Activated naive CD4-positive, alpha-beta T cell treated with anti-CD3 and anti-CD28 coated beads for 36 hours (primary cell): Measurements from ENCODE around the gene DENND1A. TPM values are rescaled to one million over a fixed set of nuclear protein-coding genes. Genes with fewer than 3 reads are reported as not detected.
"Not testable (repeated sequence)": the region's sequence is repeated elsewhere in the genome, so short reads cannot be mapped to it uniquely, and the experiment has no call there.

ENCODE experiments used
- CTCF ChIA-PET: fragments of 350-600 bp; sonication (Branson Sonifier 250); formaldehyde crosslinking; loops from one replicate; lab custom pipeline; 2021; ENCODE audit warnings: antibody characterized with exemption; lab: Charles Lee
- DNase-seq: peaks from one replicate; pipeline ENCODE4 v3.0.0-alpha.2; 2020
- H3K27ac Mint-ChIP-seq: one replicate; pipeline ENCODE4 v1.8.0; 2021; ENCODE audit warnings: mild to moderate bottlenecking, mixed read lengths
- H3K27me3 Mint-ChIP-seq: one replicate; pipeline ENCODE4 v1.8.0; 2021; ENCODE audit warnings: low read depth, mixed read lengths
- H3K36me3 Mint-ChIP-seq: one replicate; pipeline ENCODE4 v1.8.0; 2021; ENCODE audit warnings: low read depth, mixed read lengths
- H3K4me1 Mint-ChIP-seq: one replicate; pipeline ENCODE4 v1.8.0; 2021; ENCODE audit warnings: low read depth, mixed read lengths
- H3K4me3 Mint-ChIP-seq: one replicate; pipeline ENCODE4 v1.8.0; 2021; ENCODE audit warnings: mild to moderate bottlenecking, moderate library complexity, mixed read lengths
- H3K9me3 Mint-ChIP-seq: one replicate; pipeline ENCODE4 v1.8.0; 2021; ENCODE audit warnings: mixed read lengths
- intact Hi-C: fragments of 100-400 bp; cut with micrococcal nuclease; formaldehyde crosslinking; loops from one replicate; pipeline ENCODE4 v1.15.1; 2023
- total RNA-seq, 2 experiments: library from RNA; stranded (reverse); gene quantifications; one replicate each; pipeline ENCODE4 v1.2.3, GENCODE V29; 2021

DENND1A gene
- total RNA-seq, 2 experiments from 2014 or later, result 28.4 to 29.6 TPM

- Mint-ChIP-seq H3K4me3 (no peak overlapping the region), H3K27me3 (no peaks in the 10 kb centered on the region), H3K36me3 (peaks cover 1% of the 10 kb centered on the region), H3K9me3 (no peaks in the 10 kb centered on the region), H3K4me1 (peaks cover 5% of the 10 kb centered on the region), H3K27ac (no peak overlapping the region)
- intact Hi-C loops, result no loop called here
- no peak for DNase-seq
- CTCF ChIA-PET, result no interaction called here
Observed at GRCh38 chr9:123741214-123741613, 188.7 kb downstream of the DENND1A start.

- Mint-ChIP-seq H3K36me3 (peaks cover 1% of the 10 kb centered on the region), H3K27me3 (no peaks in the 10 kb centered on the region), H3K27ac (no peak overlapping the region), H3K4me3 (no peak overlapping the region), H3K4me1 (peaks cover 5% of the 10 kb centered on the region), H3K9me3 (no peaks in the 10 kb centered on the region)
- no peak for DNase-seq
- CTCF ChIA-PET, result interaction anchor here (0.7 kb wide), 1 partner anchor 698 kb away, joined by 4 read pairs; no protein-coding TSS in a partner anchor
- intact Hi-C loops, result no loop called here
Observed at GRCh38 chr9:123739902-123740301, 190.0 kb downstream of the DENND1A start.

GRCh38 chr9:123739387-123739786 lies 190.5 kb downstream of the DENND1A start:
- Mint-ChIP-seq H3K4me1 (peaks cover 5% of the 10 kb centered on the region), H3K4me3 (no peak overlapping the region), H3K27ac (no peak overlapping the region), H3K27me3 (no peaks in the 10 kb centered on the region), H3K36me3 (peaks cover 1% of the 10 kb centered on the region), H3K9me3 (no peaks in the 10 kb centered on the region)
- intact Hi-C loops, result no loop called here
- CTCF ChIA-PET, result no interaction called here
- DNase-seq, result no peak

GRCh38 chr9:123738648-123739047 lies 191.3 kb downstream of the DENND1A start:
- Mint-ChIP-seq H3K4me1 (peaks cover 5% of the 10 kb centered on the region), H3K36me3 (peaks cover 1% of the 10 kb centered on the region), H3K9me3 (no peaks in the 10 kb centered on the region), H3K4me3 (no peak overlapping the region), H3K27ac (no peak overlapping the region), H3K27me3 (no peaks in the 10 kb centered on the region)
- DNase-seq, result no peak
- intact Hi-C loops, result no loop called here
- CTCF ChIA-PET, result no interaction called here

GRCh38 chr9:123735376-123735775 lies 194.6 kb downstream of the DENND1A start:
- Mint-ChIP-seq H3K9me3 (no peaks in the 10 kb centered on the region), H3K4me1 (peaks cover 5% of the 10 kb centered on the region), H3K27ac (no peak overlapping the region), H3K36me3 (peaks cover 6% of the 10 kb centered on the region), H3K4me3 (no peak overlapping the region), H3K27me3 (no peaks in the 10 kb centered on the region)
- CTCF ChIA-PET, result no interaction called here
- intact Hi-C loops, result no loop called here
- DNase-seq, result no peak

- H3K4me1 Mint-ChIP-seq, intact Hi-C loops, H3K27me3 Mint-ChIP-seq, H3K9me3 Mint-ChIP-seq, DNase-seq, CTCF ChIA-PET, H3K4me3 Mint-ChIP-seq, H3K27ac Mint-ChIP-seq: not testable (repeated sequence)
- peaks cover 17% of the 10 kb centered on the region for H3K36me3 Mint-ChIP-seq
Observed at GRCh38 chr9:123728571-123728970, 201.4 kb downstream of the DENND1A start.

- CTCF ChIA-PET, result no interaction called here
- no peak overlapping the region for H3K27ac Mint-ChIP-seq
- no peak overlapping the region for H3K4me3 Mint-ChIP-seq
- H3K36me3 Mint-ChIP-seq, result peaks cover 27% of the 10 kb centered on the region
- no peaks in the 10 kb centered on the region for H3K4me1 Mint-ChIP-seq
- no peaks in the 10 kb centered on the region for H3K27me3 Mint-ChIP-seq
- peaks cover 14% of the 10 kb centered on the region for H3K9me3 Mint-ChIP-seq
- intact Hi-C loops, result no loop called here
- DNase-seq, result no peak
Observed at GRCh38 chr9:123727332-123727731, 202.6 kb downstream of the DENND1A start.

GRCh38 chr9:123725389-123725788 lies 204.5 kb downstream of the DENND1A start:
- peaks cover 2% of the 10 kb centered on the region for H3K4me1 Mint-ChIP-seq
- no peak overlapping the region for H3K4me3 Mint-ChIP-seq
- peaks cover 25% of the 10 kb centered on the region for H3K9me3 Mint-ChIP-seq
- H3K27ac Mint-ChIP-seq, result no peak overlapping the region
- H3K27me3 Mint-ChIP-seq, result no peaks in the 10 kb centered on the region
- peaks cover 40% of the 10 kb centered on the region for H3K36me3 Mint-ChIP-seq
- DNase-seq, result no peak
- intact Hi-C loops, result no loop called here
- CTCF ChIA-PET, result interaction anchor here (2.2 kb wide), 1 partner anchor 316 kb away, joined by 6 read pairs; no protein-coding TSS in a partner anchor

- Mint-ChIP-seq H3K4me1 (peaks cover 2% of the 10 kb centered on the region), H3K4me3 (no peak overlapping the region), H3K27ac (no peak overlapping the region), H3K9me3 (peaks cover 33% of the 10 kb centered on the region), H3K27me3 (no peaks in the 10 kb centered on the region), H3K36me3 (peaks cover 46% of the 10 kb centered on the region)
- DNase-seq, result no peak
- CTCF ChIA-PET, result interaction anchor here (0.6 to 2.2 kb wide), 2 partner anchors 267 to 317 kb away, joined by 3 to 6 read pairs; no protein-coding TSS in a partner anchor
- intact Hi-C loops, result no loop called here
Observed at GRCh38 chr9:123724211-123724796, 205.6 kb downstream of the DENND1A start.

GRCh38 chr9:123723135-123723875 lies 206.6 kb downstream of the DENND1A start:
- peaks cover 37% of the 10 kb centered on the region for H3K9me3 Mint-ChIP-seq
- no peak overlapping the region for H3K4me3 Mint-ChIP-seq
- DNase-seq, result no peak
- intact Hi-C loops, result no loop called here
- peaks cover 49% of the 10 kb centered on the region for H3K36me3 Mint-ChIP-seq
- peaks cover 2% of the 10 kb centered on the region for H3K4me1 Mint-ChIP-seq
- CTCF ChIA-PET, result interaction anchor here (2.2 kb wide), 1 partner anchor 318 kb away, joined by 6 read pairs; no protein-coding TSS in a partner anchor
- no peak overlapping the region for H3K27ac Mint-ChIP-seq
- H3K27me3 Mint-ChIP-seq, result no peaks in the 10 kb centered on the region

GRCh38 chr9:123722378-123722777 lies 207.5 kb downstream of the DENND1A start:
- CTCF ChIA-PET, result no interaction called here
- H3K27me3 Mint-ChIP-seq, result no peaks in the 10 kb centered on the region
- H3K36me3 Mint-ChIP-seq, result peaks cover 49% of the 10 kb centered on the region
- intact Hi-C loops, result no loop called here
- DNase-seq, result no peak
- no peak overlapping the region for H3K27ac Mint-ChIP-seq
- peaks cover 37% of the 10 kb centered on the region for H3K9me3 Mint-ChIP-seq
- no peak overlapping the region for H3K4me3 Mint-ChIP-seq
- peaks cover 2% of the 10 kb centered on the region for H3K4me1 Mint-ChIP-seq

GRCh38 chr9:123718188-123718587 lies 211.7 kb downstream of the DENND1A start:
- Mint-ChIP-seq H3K36me3 (peaks cover 40% of the 10 kb centered on the region), H3K27me3 (no peaks in the 10 kb centered on the region), H3K4me3 (no peak overlapping the region), H3K4me1 (peaks cover 7% of the 10 kb centered on the region), H3K27ac (no peak overlapping the region), H3K9me3 (peaks cover 30% of the 10 kb centered on the region)
- CTCF ChIA-PET, result interaction anchor here (0.6 kb wide), 1 partner anchor 75 kb away, joined by 3 read pairs; no protein-coding TSS in a partner anchor
- DNase-seq, result no peak
- intact Hi-C loops, result no loop called here
